PC-3 (cell line): ENCODE measurements around the gene SLC11A2. TPM values are rescaled to one million over a fixed set of nuclear protein-coding genes. Genes with fewer than 3 reads are reported as not detected.

Source experiments
- ATAC-seq: fragments of 200-7000 bp; cut with Tn5 transposase; 2 replicates; pipeline ENCODE4 v1.9.1; 2020; ENCODE audit warnings: mild to moderate bottlenecking, moderate library complexity
- BruUV-seq: library from RNA; stranded (reverse); fragments of 400-500 nt; replicated peaks from 2 replicates; lab custom pipeline; 2021; lab: Mats Ljungman, UMichigan
- CTCF ChIA-PET: fragments of 300-600 bp; sonication (Branson Sonifier 250); formaldehyde crosslinking; loops from one replicate; lab custom pipeline; 2022; ENCODE audit warnings: antibody characterized with exemption; lab: Charles Lee
- POLR2A ChIA-PET: fragments of 300-600 bp; sonication (Branson Sonifier 250); formaldehyde crosslinking; loops from one replicate; lab custom pipeline; 2022; ENCODE audit warnings: antibody characterized with exemption; ENCODE audit not compliant: unreplicated experiment; lab: Charles Lee
- DNase-seq: peaks from one replicate; pipeline ENCODE4 v3.0.0-alpha.2; 2015
- H2AFZ ChIP-seq: fragments of 300-600 bp; sonication (generic); 2 replicates; pipeline ENCODE4 v1.6.0; 2016; ENCODE audit warnings: antibody characterized with exemption, low read length
- H3F3A ChIP-seq: fragments of 300-600 bp; sonication (generic); one replicate; pipeline ENCODE4 v1.6.0; 2017; ENCODE audit warnings: antibody characterized with exemption, low read length, control low read depth, mild to moderate bottlenecking; ENCODE audit not compliant: unreplicated experiment
- H3K27ac ChIP-seq: fragments of 300-600 bp; sonication (generic); 2 replicates; pipeline ENCODE4 v1.5.1; 2016; ENCODE audit warnings: mild to moderate bottlenecking, low read length
- H3K27me3 ChIP-seq: fragments of 300-600 bp; sonication (generic); 2 replicates; pipeline ENCODE4 v1.6.1; 2016; ENCODE audit warnings: low read length, mixed read lengths
- H3K36me3 ChIP-seq: fragments of 300-600 bp; sonication (generic); 2 replicates; pipeline ENCODE4 v1.6.1; 2016; ENCODE audit warnings: low read depth, mixed run types, low read length, mixed read lengths
- H3K4me1 ChIP-seq: fragments of 300-600 bp; sonication (generic); 2 replicates; pipeline ENCODE4 v1.5.1; 2016; ENCODE audit warnings: low read length; ENCODE audit not compliant: insufficient read depth
- H3K4me2 ChIP-seq: fragments of 300-600 bp; sonication (generic); 2 replicates; pipeline ENCODE4 v1.6.0; 2016; ENCODE audit warnings: low read length
- H3K4me3 ChIP-seq: fragments of 300-600 bp; sonication (generic); 2 replicates; pipeline ENCODE4 v1.5.1; 2016; ENCODE audit warnings: mild to moderate bottlenecking, low read length, mixed read lengths
- H3K79me2 ChIP-seq: fragments of 300-600 bp; sonication (generic); 2 replicates; pipeline ENCODE4 v1.6.1; 2017; ENCODE audit warnings: low read length, mixed read lengths
- H3K9ac ChIP-seq: fragments of 300-600 bp; sonication (generic); 2 replicates; pipeline ENCODE4 v1.6.0; 2016; ENCODE audit warnings: mild to moderate bottlenecking, low read length
- H3K9me2 ChIP-seq: fragments of 300-600 bp; sonication (generic); replicated peaks from 2 replicates; pipeline ENCODE4 v1.6.1; 2016; ENCODE audit warnings: mixed run types, low read length, mixed read lengths
- H3K9me3 ChIP-seq: fragments of 300-600 bp; sonication (generic); 2 replicates; pipeline ENCODE4 v1.6.1; 2016; ENCODE audit warnings: low read length, mixed read lengths
- H4K20me1 ChIP-seq: fragments of 300-600 bp; sonication (generic); 2 replicates; pipeline ENCODE4 v1.6.1; 2016; ENCODE audit warnings: low read length, mixed read lengths
- CTCF ChIP-seq: fragments of 300-600 bp; sonication (generic); conservative IDR thresholded peaks from 2 replicates; pipeline ENCODE4 v1.5.1; 2017; ENCODE audit warnings: antibody characterized with exemption, low read depth, mild to moderate bottlenecking, low read length
- EZH2 ChIP-seq: fragments of 300-600 bp; sonication (generic); IDR thresholded peaks from one replicate; pipeline ENCODE4 v1.6.1; 2017; ENCODE audit warnings: antibody characterized with exemption, mild to moderate bottlenecking, low read length; ENCODE audit not compliant: unreplicated experiment
- EZH2phosphoT487 ChIP-seq: fragments of 300-600 bp; sonication (generic); IDR thresholded peaks from 2 replicates; pipeline ENCODE4 v1.6.1; 2018; ENCODE audit warnings: mild to moderate bottlenecking, antibody characterized with exemption, low read length, borderline replicate concordance
- intact Hi-C: fragments of 100-400 bp; cut with micrococcal nuclease; formaldehyde crosslinking; loops from 2 replicates; pipeline ENCODE4 v1.9.0; 2023
- total RNA-seq: library from RNA; depleted of rRNA; stranded (reverse); fragments of >200 nt; gene quantifications from 2 replicates; pipeline ENCODE4 v1.2.3, GENCODE V29; 2014

SLC11A2 gene
- total RNA-seq, 1 experiment from 2014 or later = 38.8 TPM

GRCh38 chr12:50979369-50980052 lies 46.7 kb downstream of the SLC11A2 start:
- intact Hi-C loops = no loop called here
- H3K27ac ChIP-seq = no peak overlapping the region
- H3K9me2 ChIP-seq = no peaks in the 10 kb centered on the region
- no peaks in the 10 kb centered on the region for H3K9me3 ChIP-seq
- H3K9ac ChIP-seq = no peak overlapping the region
- no TSS peak for BruUV-seq
- H3K4me2 ChIP-seq = no peak overlapping the region
- no peak for DNase-seq
- no peaks in the 10 kb centered on the region for H3K4me1 ChIP-seq
- H3K79me2 ChIP-seq = no peaks in the 10 kb centered on the region
- ChIA-PET POLR2A (no interaction called here), CTCF (no interaction called here)
- TF ChIP-seq CTCF (no peak), EZH2phosphoT487 (no peak), EZH2 (no peak)
- H3F3A ChIP-seq = no peaks in the 10 kb centered on the region
- ATAC-seq = no peak
- H3K27me3 ChIP-seq = no peaks in the 10 kb centered on the region
- H3K4me3 ChIP-seq = no peak overlapping the region
- no peaks in the 10 kb centered on the region for H4K20me1 ChIP-seq
- peaks cover 6% of the 10 kb centered on the region for H3K36me3 ChIP-seq
- no peak overlapping the region for H2AFZ ChIP-seq

- no peaks in the 10 kb centered on the region; the same call in 1 of the 2 replicates for H3K36me3 ChIP-seq
- no peaks in the 10 kb centered on the region for H3K27me3 ChIP-seq
- BruUV-seq = no TSS peak
- TF ChIP-seq EZH2 = no peak
- TF ChIP-seq CTCF = no peak
- no peak for TF ChIP-seq EZH2phosphoT487
- H3K4me2 ChIP-seq = no peak overlapping the region
- DNase-seq (no peak), ATAC-seq (no peak)
- no peak overlapping the region for H3K4me3 ChIP-seq
- no peaks in the 10 kb centered on the region for H3K9me2 ChIP-seq
- no peaks in the 10 kb centered on the region for H3F3A ChIP-seq
- no peaks in the 10 kb centered on the region for H3K4me1 ChIP-seq
- CTCF ChIA-PET = no interaction called here
- no peaks in the 10 kb centered on the region for H4K20me1 ChIP-seq
- intact Hi-C loops = no loop called here
- no peaks in the 10 kb centered on the region for H3K9me3 ChIP-seq
- no peaks in the 10 kb centered on the region for H3K79me2 ChIP-seq
- no peak overlapping the region for H2AFZ ChIP-seq
- POLR2A ChIA-PET = interaction anchor here (0.6 kb wide), 1 partner anchor 132 kb away, joined by 6 read pairs; no protein-coding TSS in a partner anchor
- H3K27ac ChIP-seq = no peak overlapping the region
- H3K9ac ChIP-seq = no peak overlapping the region
These were observed 54.2 kb downstream of the SLC11A2 start for GRCh38 chr12:50971946-50972345.

- Histone ChIP-seq H3F3A (no peaks in the 10 kb centered on the region), H3K9me3 (no peaks in the 10 kb centered on the region), H4K20me1 (no peaks in the 10 kb centered on the region), H3K4me2 (no peak overlapping the region), H3K27me3 (no peaks in the 10 kb centered on the region), H3K27ac (no peak overlapping the region), H2AFZ (no peak overlapping the region), H3K36me3 (no peaks in the 10 kb centered on the region; the same call in 1 of the 2 replicates), H3K9me2 (no peaks in the 10 kb centered on the region), H3K79me2 (no peaks in the 10 kb centered on the region), H3K4me3 (no peak overlapping the region), H3K4me1 (peaks cover 12% of the 10 kb centered on the region), H3K9ac (no peak overlapping the region)
- DNase-seq (no peak), ATAC-seq (no peak)
- CTCF ChIA-PET = no interaction called here
- no TSS peak for BruUV-seq
- POLR2A ChIA-PET = no interaction called here
- TF ChIP-seq EZH2 (no peak), EZH2phosphoT487 (no peak), CTCF (no peak)
- intact Hi-C loops = no loop called here
These were observed 61.8 kb downstream of the SLC11A2 start for GRCh38 chr12:50964432-50964831.
